Activated CD8-positive, alpha-beta T cell treated with anti-CD3 and anti-CD28 coated beads for 36 hours (primary cell): ENCODE results near the gene NELFB. TPM values are rescaled to one million over a fixed set of nuclear protein-coding genes. Genes with fewer than 3 reads are reported as not detected.

ENCODE experiments used
- ATAC-seq: fragments of 200-7000 bp; cut with Tn5 transposase; one replicate; pipeline ENCODE4 v1.10.0; 2021; ENCODE audit warnings: mild to moderate bottlenecking, moderate library complexity
- CTCF ChIA-PET: fragments of 350-600 bp; sonication (Branson Sonifier 250); formaldehyde crosslinking; loops from one replicate; lab custom pipeline; 2021; ENCODE audit warnings: antibody characterized with exemption; lab: Charles Lee
- POLR2A ChIA-PET: fragments of 350-600 bp; sonication (Branson Sonifier 250); formaldehyde crosslinking; loops from one replicate; lab custom pipeline; 2021; ENCODE audit warnings: antibody characterized with exemption; lab: Charles Lee
- DNase-seq: peaks from one replicate; pipeline ENCODE4 v3.0.0-alpha.2; 2020
- H3K27ac Mint-ChIP-seq: one replicate; pipeline ENCODE4 v1.8.0; 2021; ENCODE audit warnings: mild to moderate bottlenecking, mixed read lengths
- H3K27me3 Mint-ChIP-seq: one replicate; pipeline ENCODE4 v1.8.0; 2021; ENCODE audit warnings: mixed read lengths
- H3K36me3 Mint-ChIP-seq: one replicate; pipeline ENCODE4 v1.8.0; 2021; ENCODE audit warnings: low read depth, mixed read lengths
- H3K4me1 Mint-ChIP-seq: one replicate; pipeline ENCODE4 v1.8.0; 2021; ENCODE audit warnings: low read depth, mixed read lengths
- H3K4me3 Mint-ChIP-seq: one replicate; pipeline ENCODE4 v1.8.0; 2021; ENCODE audit warnings: mild to moderate bottlenecking, moderate library complexity, mixed read lengths
- H3K9me3 Mint-ChIP-seq: one replicate; pipeline ENCODE4 v1.8.0; 2021; ENCODE audit warnings: mixed read lengths
- intact Hi-C: fragments of 100-400 bp; cut with micrococcal nuclease; formaldehyde crosslinking; loops from one replicate; pipeline ENCODE4 v1.10.0; 2022
- total RNA-seq, 2 experiments: library from RNA; stranded (reverse); gene quantifications; one replicate each; pipeline ENCODE4 v1.2.3, GENCODE V29; 2021
- TF ChIP-seq, protein P1 (sequence below): fragments of 200-600 bp; IDR thresholded peaks from one replicate; pipeline ENCODE4 v1.8.0; 2022; ENCODE audit warnings: antibody characterized with exemption, mild to moderate bottlenecking

NELFB gene
- total RNA-seq, 2 experiments from 2014 or later: 50.9 to 54.3 TPM

DNA sequence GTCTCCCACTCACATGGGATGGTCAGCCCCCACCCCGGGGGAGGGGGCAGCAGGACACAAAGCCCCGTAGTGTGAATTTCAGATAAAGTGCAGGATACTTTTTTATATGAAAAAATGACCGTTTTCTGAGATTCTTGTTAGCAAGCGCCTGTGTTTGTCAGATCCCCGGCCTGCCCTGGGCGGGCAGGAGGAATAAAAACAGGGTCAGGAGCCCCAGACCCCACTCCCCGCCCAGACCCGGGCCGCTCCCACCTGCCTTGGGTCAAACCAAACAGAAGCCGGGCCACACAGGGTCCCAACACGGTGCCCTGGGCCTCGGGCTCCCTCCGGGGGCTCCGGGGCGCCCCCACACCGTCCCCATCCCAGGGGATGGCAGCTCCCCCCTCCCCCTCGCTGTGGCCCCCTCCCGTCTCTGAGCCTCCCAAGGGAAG lies 60.5 kb downstream of the NELFB start:
- ATAC-seq (no peak), DNase-seq (no peak)
- peaks cover 3% of the 10 kb centered on the region for H3K4me1 Mint-ChIP-seq
- ChIA-PET CTCF (no interaction called here), POLR2A (interaction anchor here (1.0 kb wide), 1 partner anchor 17 kb away, joined by 4 read pairs; no protein-coding TSS in a partner anchor)
- no peak overlapping the region for H3K4me3 Mint-ChIP-seq
- no peaks in the 10 kb centered on the region for H3K27me3 Mint-ChIP-seq
- no peak overlapping the region for H3K27ac Mint-ChIP-seq
- TF ChIP-seq, protein P1, sequence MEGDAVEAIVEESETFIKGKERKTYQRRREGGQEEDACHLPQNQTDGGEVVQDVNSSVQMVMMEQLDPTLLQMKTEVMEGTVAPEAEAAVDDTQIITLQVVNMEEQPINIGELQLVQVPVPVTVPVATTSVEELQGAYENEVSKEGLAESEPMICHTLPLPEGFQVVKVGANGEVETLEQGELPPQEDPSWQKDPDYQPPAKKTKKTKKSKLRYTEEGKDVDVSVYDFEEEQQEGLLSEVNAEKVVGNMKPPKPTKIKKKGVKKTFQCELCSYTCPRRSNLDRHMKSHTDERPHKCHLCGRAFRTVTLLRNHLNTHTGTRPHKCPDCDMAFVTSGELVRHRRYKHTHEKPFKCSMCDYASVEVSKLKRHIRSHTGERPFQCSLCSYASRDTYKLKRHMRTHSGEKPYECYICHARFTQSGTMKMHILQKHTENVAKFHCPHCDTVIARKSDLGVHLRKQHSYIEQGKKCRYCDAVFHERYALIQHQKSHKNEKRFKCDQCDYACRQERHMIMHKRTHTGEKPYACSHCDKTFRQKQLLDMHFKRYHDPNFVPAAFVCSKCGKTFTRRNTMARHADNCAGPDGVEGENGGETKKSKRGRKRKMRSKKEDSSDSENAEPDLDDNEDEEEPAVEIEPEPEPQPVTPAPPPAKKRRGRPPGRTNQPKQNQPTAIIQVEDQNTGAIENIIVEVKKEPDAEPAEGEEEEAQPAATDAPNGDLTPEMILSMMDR: no peak
- no peaks in the 10 kb centered on the region for H3K9me3 Mint-ChIP-seq
- intact Hi-C loops: no loop called here
- no peaks in the 10 kb centered on the region for H3K36me3 Mint-ChIP-seq

DNA sequence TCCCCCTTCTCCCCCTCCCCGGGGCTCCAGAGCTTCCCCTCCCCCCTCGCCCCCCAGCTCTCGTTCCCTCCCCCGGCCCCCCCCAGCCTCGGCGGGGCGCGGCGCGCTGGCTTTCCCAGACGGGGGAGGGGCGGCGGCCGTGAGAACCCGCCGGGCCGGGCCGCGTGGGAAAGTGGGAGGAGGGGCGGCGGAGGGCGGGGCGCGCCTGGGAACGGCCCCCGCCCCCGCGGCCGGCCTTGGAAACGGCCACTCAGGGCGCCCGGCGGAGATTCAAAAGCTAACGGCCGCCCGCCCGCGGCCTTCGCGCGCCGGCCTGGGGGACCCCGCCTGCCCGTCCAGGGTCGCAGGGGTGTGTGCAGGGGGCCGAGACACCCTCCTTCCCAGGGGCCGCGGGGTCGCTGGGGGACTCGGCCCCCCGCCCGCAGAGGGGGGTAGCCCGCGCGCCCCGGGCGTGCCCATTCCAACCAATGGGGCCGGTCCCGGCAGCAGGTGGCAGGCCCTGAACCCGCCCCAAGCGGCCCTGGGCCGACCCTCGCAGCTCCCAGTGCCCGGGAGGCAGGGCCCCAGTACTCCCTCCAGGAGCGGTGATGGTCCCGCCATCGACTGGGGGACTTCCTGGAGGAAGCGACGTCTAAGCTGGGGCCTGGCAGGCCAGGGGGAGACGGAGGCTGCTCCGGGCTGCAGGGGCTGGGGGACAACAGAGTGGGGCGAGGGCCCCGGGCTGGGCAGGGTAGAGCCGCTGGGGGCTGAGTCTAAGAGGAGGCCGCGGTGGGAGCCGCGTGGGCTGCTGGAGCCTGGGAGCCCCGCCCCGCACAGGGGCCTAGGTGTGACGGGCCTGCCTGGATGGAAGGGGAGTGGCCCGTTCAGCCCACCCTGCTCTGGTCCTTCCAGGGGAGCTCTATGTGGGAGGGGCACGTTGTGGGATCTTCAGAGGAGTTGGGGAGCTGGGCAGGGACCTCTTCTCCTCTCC lies 61.2 kb downstream of the NELFB start:
- ChIA-PET CTCF (interaction anchor here (0.7 to 1.9 kb wide), 2 partner anchors 10 to 14 kb away, joined by 3 to 4 read pairs; partner anchors contain the start of gene NRARP), POLR2A (interaction anchor here (0.6 to 1.1 kb wide), 4 partner anchors 10 to 29 kb away, joined by 3 to 4 read pairs (median 4); partner anchors contain the start of gene NRARP)
- intact Hi-C loops: no loop called here
- H3K27me3 Mint-ChIP-seq: no peaks in the 10 kb centered on the region
- H3K4me1 Mint-ChIP-seq: peaks cover 5% of the 10 kb centered on the region
- no peak overlapping the region for H3K27ac Mint-ChIP-seq
- ATAC-seq: peak; percentile 73
- no peak overlapping the region for H3K4me3 Mint-ChIP-seq
- H3K36me3 Mint-ChIP-seq: no peaks in the 10 kb centered on the region
- no peaks in the 10 kb centered on the region for H3K9me3 Mint-ChIP-seq
- DNase-seq: peak; percentile 62
- TF ChIP-seq, protein P1: no peak

DNA sequence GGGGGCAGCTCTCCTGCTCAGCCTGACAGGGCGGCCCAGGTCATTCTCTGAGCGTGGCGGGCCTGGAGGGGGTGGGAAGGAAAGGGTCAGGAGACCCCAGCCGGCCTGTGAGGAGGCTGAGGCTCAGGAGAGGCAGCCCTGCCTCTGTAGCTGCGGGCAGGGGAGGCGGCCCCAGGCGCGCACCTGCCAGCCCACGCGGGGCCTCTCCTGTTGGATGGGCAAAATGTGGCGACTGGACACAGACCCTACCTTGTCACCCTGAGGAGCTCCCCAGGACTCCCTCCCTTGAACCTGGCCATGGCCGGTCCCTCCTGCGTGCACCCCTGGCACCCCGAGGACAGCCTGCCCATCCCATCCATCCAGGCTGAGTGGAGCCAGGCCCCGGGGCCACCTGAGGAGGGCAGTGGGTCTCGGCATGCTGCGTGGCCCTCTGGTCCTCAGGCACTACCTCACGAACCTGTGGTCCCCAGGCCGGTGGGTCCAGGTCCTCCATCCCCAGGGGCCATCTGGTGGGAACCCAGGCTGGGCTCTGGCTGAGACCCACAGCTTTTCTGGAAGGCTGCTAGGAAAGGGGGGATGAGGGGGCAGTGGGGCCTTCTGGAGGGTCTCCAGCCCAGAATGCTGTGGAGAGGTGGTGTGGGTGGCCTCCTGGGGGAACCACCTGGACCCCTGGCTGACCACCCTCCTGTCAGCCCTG lies 62.0 kb downstream of the NELFB start:
- Mint-ChIP-seq H3K4me3 (no peak overlapping the region), H3K36me3 (no peaks in the 10 kb centered on the region), H3K27ac (no peak overlapping the region), H3K9me3 (no peaks in the 10 kb centered on the region), H3K4me1 (peaks cover 5% of the 10 kb centered on the region), H3K27me3 (no peaks in the 10 kb centered on the region)
- DNase-seq: no peak
- intact Hi-C loops: no loop called here
- no peak for ATAC-seq
- TF ChIP-seq, protein P1: no peak
- POLR2A ChIA-PET: interaction anchor here (0.6 to 1.1 kb wide), 3 partner anchors 11 to 30 kb away, joined by 3 to 4 read pairs (median 4); partner anchors contain the start of gene NRARP
- CTCF ChIA-PET: interaction anchor here (1.9 kb wide), 1 partner anchor 9 kb away, joined by 4 read pairs; no protein-coding TSS in a partner anchor

DNA sequence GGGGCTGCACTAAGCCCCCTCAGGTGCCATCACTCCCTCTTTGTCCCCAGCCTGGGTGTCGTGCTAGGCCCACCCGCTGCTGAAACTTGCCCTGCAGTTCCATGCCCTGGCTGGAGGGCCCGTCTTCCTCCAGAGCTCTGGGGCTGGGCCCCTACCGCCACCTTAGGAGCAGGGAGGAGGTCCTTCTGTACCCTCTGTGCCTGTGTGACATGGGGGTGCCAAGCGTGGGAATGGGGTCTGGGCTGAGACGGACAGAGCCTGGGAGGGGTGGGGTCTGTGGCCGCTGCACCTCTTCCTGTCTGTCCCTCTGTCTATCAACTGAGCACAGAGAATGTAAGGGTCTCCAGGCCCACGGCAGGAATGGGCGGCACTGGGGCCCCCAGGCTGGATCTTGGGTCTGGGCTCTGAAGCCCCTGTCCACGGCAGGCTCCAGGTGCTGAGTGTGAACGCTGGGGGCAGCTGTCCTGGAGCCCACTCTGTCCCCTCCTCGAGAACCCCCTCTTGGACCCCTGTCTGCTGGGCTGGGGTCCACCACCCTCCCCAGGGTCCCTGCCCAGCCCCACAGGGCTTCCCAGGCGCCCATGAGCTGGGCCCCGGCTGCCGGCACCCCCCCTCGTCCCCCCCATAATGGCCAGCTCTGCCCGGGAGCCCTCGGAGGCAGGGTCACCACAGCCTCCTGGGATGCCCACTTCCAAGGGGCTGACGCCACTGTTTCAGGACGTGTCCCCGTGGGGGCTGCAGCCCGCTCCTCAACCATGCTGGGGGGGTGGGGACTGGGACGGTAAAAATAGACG lies 62.8 kb downstream of the NELFB start:
- Mint-ChIP-seq H3K4me3 (no peak overlapping the region), H3K9me3 (no peaks in the 10 kb centered on the region), H3K27me3 (no peaks in the 10 kb centered on the region), H3K36me3 (no peaks in the 10 kb centered on the region), H3K27ac (no peak overlapping the region), H3K4me1 (peaks cover 5% of the 10 kb centered on the region)
- ATAC-seq (no peak), DNase-seq (no peak)
- TF ChIP-seq, protein P1: no peak
- POLR2A ChIA-PET: interaction anchor here (0.8 to 0.9 kb wide), 2 partner anchors 16 to 276 kb away, joined by 3 read pairs; partner anchors contain the start of gene NRARP
- CTCF ChIA-PET: interaction anchor here (0.9 to 1.9 kb wide), 2 partner anchors 8 to 31 kb away, joined by 3 to 4 read pairs; no protein-coding TSS in a partner anchor
- intact Hi-C loops: no loop called here
